Natural killer cell (primary cell): ENCODE results near the gene AP3B1. TPM values are rescaled to one million over a fixed set of nuclear protein-coding genes. Genes with fewer than 3 reads are reported as not detected.

ENCODE experiments used
- ATAC-seq, 3 donors: fragments of 150-1000 bp in 2 of 3; fragments of 200-7000 bp in 1 of 3; cut with Tn5 transposase; 1 replicate in 1 of 3; 2 replicates in 2 of 3; pipeline ENCODE4 v1.10.0; 2021; ENCODE audit warnings: mild to moderate bottlenecking in 2 of 3, moderate library complexity in 2 of 3
- DNase-seq, 2 donors: peaks; one replicate each; pipeline versions ENCODE4 v3.0.0 to v3.0.0-alpha.2; 2013 to 2021; ENCODE audit warnings: mixed read lengths in 1 of 2
- H3K27ac ChIP-seq: one replicate; pipeline ENCODE4 v1.5.1; 2013; ENCODE audit warnings: mild to moderate bottlenecking, low read length
- H3K27me3 ChIP-seq: one replicate; pipeline ENCODE4 v1.6.1; 2013; ENCODE audit warnings: low read length; ENCODE audit not compliant: control insufficient read depth, insufficient read depth
- H3K36me3 ChIP-seq: one replicate; pipeline ENCODE4 v1.6.1; 2013; ENCODE audit warnings: low read length; ENCODE audit not compliant: control insufficient read depth, insufficient read depth
- H3K4me1 ChIP-seq: one replicate; pipeline ENCODE4 v1.6.1; 2013; ENCODE audit warnings: low read length; ENCODE audit not compliant: control insufficient read depth, insufficient read depth
- H3K4me3 ChIP-seq: one replicate; pipeline ENCODE4 v1.5.1; 2013; ENCODE audit warnings: low read length
- H3K9me3 ChIP-seq: one replicate; pipeline ENCODE4 v1.6.1; 2013; ENCODE audit warnings: low read length; ENCODE audit not compliant: control insufficient read depth, insufficient read depth
- H3K27ac Mint-ChIP-seq, 2 donors: one replicate each; pipeline ENCODE4 v1.8.0; 2022; ENCODE audit warnings: mild to moderate bottlenecking in 2 of 2, mixed read lengths in 2 of 2, moderate library complexity in 1 of 2
- H3K27me3 Mint-ChIP-seq, 2 donors: one replicate each; pipeline ENCODE4 v1.8.0; 2022; ENCODE audit warnings: low read depth in 2 of 2, mixed read lengths in 2 of 2
- H3K36me3 Mint-ChIP-seq: one replicate; pipeline ENCODE4 v1.8.0; 2022; ENCODE audit warnings: mixed read lengths
- H3K4me1 Mint-ChIP-seq, 2 donors: one replicate each; pipeline ENCODE4 v1.8.0; 2022; ENCODE audit warnings: mixed read lengths in 2 of 2
- H3K4me3 Mint-ChIP-seq: one replicate; pipeline ENCODE4 v1.8.0; 2022; ENCODE audit warnings: mild to moderate bottlenecking, moderate library complexity, mixed read lengths
- H3K9me3 Mint-ChIP-seq, 2 donors: one replicate each; pipeline ENCODE4 v1.8.0; 2022; ENCODE audit warnings: mixed read lengths in 2 of 2
- WGBS: methylation state at CpG from one replicate; pipeline ENCODE4 v1.1.7; 2013; ENCODE audit warnings: missing lambda C conversion rate; ENCODE audit not compliant: insufficient coverage; 5-methylcytosine and 5-hydroxymethylcytosine counted together
- intact Hi-C: fragments of 100-400 bp; cut with micrococcal nuclease; formaldehyde crosslinking; loops from one replicate; pipeline ENCODE4 v1.14.2; 2022
- total RNA-seq, 4 donors: library from RNA; stranded (reverse); fragments of 120-200 nt in 1 of 4; gene quantifications; one replicate each; pipeline versions ENCODE4 v1.2.3 to v1.2.4, GENCODE V29; 2013 to 2022
- TF ChIP-seq, protein P1 (sequence below): fragments of 200-600 bp; IDR thresholded peaks from one replicate; pipeline ENCODE4 v1.8.0; 2022; ENCODE audit warnings: antibody characterized with exemption

Gene AP3B1
- total RNA-seq, 3 donors from 2014 or later (not counting 1 experiment from before 2014, with no cell fraction given) = 48.5 to 58.2 (median 56.2) TPM

DNA sequence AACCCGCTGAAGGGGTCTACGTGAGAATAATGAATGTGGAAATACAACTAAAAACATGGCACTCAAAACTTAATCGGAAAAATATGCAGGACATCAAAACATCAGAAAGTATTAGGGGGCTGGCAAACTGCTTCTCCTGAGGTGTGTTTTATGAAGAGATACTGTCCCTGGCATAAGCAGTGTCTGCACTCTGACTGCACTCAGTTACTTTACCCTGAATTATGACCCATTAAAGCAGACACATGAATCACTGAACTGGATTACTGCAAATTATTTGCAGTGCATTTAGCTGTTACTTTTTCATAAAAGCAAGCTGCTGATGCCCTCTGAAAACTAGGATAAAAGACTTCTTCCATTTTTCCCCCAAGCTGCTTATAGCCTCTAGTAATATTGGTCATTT is 164.9 kb downstream of the AP3B1 start:
- Mint-ChIP-seq H3K36me3 (no peaks in the 10 kb centered on the region), H3K27me3 (no peaks in the 10 kb centered on the region), H3K27ac (no peak overlapping the region), H3K4me1 (no peaks in the 10 kb centered on the region), H3K4me3 (no peak overlapping the region), H3K9me3 (no peaks in the 10 kb centered on the region)
- ATAC-seq (no peak), DNase-seq (no peak)
- intact Hi-C loops = no loop called here
- Histone ChIP-seq H3K27me3 (no peaks in the 10 kb centered on the region), H3K9me3 (no peaks in the 10 kb centered on the region), H3K4me1 (no peaks in the 10 kb centered on the region), H3K36me3 (peaks cover 12% of the 10 kb centered on the region), H3K27ac (no peak overlapping the region), H3K4me3 (no peak overlapping the region)
- TF ChIP-seq, protein P1, sequence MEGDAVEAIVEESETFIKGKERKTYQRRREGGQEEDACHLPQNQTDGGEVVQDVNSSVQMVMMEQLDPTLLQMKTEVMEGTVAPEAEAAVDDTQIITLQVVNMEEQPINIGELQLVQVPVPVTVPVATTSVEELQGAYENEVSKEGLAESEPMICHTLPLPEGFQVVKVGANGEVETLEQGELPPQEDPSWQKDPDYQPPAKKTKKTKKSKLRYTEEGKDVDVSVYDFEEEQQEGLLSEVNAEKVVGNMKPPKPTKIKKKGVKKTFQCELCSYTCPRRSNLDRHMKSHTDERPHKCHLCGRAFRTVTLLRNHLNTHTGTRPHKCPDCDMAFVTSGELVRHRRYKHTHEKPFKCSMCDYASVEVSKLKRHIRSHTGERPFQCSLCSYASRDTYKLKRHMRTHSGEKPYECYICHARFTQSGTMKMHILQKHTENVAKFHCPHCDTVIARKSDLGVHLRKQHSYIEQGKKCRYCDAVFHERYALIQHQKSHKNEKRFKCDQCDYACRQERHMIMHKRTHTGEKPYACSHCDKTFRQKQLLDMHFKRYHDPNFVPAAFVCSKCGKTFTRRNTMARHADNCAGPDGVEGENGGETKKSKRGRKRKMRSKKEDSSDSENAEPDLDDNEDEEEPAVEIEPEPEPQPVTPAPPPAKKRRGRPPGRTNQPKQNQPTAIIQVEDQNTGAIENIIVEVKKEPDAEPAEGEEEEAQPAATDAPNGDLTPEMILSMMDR = no peak
- 100% methylated on average over 2 of the region's 3 CpGs for WGBS

DNA sequence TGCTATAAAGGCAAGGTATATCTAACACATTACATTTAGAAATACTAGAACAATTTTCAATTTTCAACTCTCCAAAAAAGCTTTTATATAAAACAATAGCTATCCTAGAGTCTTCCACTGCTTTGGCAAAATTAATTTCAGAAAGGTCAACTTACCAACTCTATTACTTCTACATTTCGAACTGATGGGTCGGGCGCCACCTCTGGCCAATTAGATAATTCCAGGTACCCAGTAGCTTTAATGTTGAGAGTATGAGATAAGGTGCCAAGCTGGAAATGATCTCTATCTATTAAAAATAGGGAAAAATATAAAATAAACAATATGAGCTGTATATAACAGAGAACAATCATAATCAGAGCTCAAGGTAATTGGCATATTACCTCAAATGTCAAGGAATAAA is 166.6 kb downstream of the AP3B1 start:
- 100% methylated on average over 3 of the region's 3 CpGs for WGBS
- H3K27me3 ChIP-seq = no peaks in the 10 kb centered on the region
- H3K36me3 ChIP-seq = peaks cover 10% of the 10 kb centered on the region
- Mint-ChIP-seq H3K27me3 (no peaks in the 10 kb centered on the region), H3K9me3 (no peaks in the 10 kb centered on the region), H3K27ac (no peak overlapping the region), H3K36me3 (no peaks in the 10 kb centered on the region), H3K4me1 (no peaks in the 10 kb centered on the region), H3K4me3 (no peak overlapping the region)
- H3K4me3 ChIP-seq = no peak overlapping the region
- H3K4me1 ChIP-seq = no peaks in the 10 kb centered on the region
- DNase-seq (no peak), ATAC-seq (no peak)
- intact Hi-C loops = no loop called here
- H3K9me3 ChIP-seq = no peaks in the 10 kb centered on the region
- TF ChIP-seq, protein P1 = no peak
- H3K27ac ChIP-seq = no peak overlapping the region

DNA sequence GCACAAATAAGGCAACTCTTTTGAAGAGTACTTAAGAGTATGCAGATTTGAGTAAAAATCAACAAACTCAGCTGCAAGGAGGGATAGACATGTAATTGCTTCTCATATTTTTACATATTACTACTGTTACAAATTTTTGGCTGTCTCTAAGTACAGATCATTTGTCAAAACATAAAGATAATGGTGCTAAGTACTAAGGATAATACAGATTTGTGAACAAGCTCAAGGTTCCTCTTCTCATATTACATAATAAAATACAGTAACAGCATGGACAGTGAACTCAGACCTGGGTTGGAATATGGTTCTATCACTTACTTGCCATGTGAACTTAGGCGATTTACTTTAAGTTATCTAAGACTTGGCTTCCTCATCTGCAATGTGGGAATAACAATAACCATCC is 168.0 kb downstream of the AP3B1 start:
- intact Hi-C loops = no loop called here
- no peak for ATAC-seq
- H3K4me1 ChIP-seq = no peaks in the 10 kb centered on the region
- H3K36me3 Mint-ChIP-seq = no peaks in the 10 kb centered on the region
- no peak for DNase-seq
- H3K27ac ChIP-seq = no peak overlapping the region
- H3K27me3 ChIP-seq = no peaks in the 10 kb centered on the region
- TF ChIP-seq, protein P1 = no peak
- H3K4me3 Mint-ChIP-seq = no peak overlapping the region
- H3K9me3 ChIP-seq = no peaks in the 10 kb centered on the region
- no CpG with 5 or more reads among the region's 1 CpG for WGBS
- no peaks in the 10 kb centered on the region for H3K27me3 Mint-ChIP-seq
- peaks cover 10% of the 10 kb centered on the region for H3K36me3 ChIP-seq
- H3K27ac Mint-ChIP-seq = no peak overlapping the region
- no peaks in the 10 kb centered on the region for H3K4me1 Mint-ChIP-seq
- H3K9me3 Mint-ChIP-seq = no peaks in the 10 kb centered on the region
- H3K4me3 ChIP-seq = no peak overlapping the region

DNA sequence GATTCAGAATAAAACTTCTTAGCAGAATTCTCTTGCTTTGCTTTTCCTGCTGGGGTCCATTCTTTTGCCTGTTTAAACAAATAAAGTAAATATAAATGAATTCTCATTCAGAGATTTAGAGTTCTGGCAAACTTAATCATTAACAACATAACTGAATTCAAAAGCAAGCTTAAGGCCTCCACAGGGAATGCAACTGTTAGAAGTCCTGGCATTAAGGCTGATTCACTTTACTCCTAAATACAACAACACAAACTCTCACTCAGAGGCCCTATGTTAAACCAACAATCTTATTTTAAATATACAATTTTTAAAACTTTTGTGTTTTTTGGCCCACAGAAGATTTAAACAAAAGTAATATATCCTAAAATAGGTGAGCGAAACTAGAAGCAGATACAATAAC is 178.3 kb downstream of the AP3B1 start:
- Histone ChIP-seq H3K9me3 (no peaks in the 10 kb centered on the region), H3K4me1 (no peaks in the 10 kb centered on the region), H3K4me3 (no peak overlapping the region), H3K36me3 (peaks cover 28% of the 10 kb centered on the region), H3K27me3 (no peaks in the 10 kb centered on the region), H3K27ac (no peak overlapping the region)
- Mint-ChIP-seq H3K9me3 (no peaks in the 10 kb centered on the region), H3K36me3 (peaks cover 10% of the 10 kb centered on the region), H3K4me1 (peaks cover 0 to 6% of the 10 kb centered on the region in 2 donors), H3K4me3 (no peak overlapping the region), H3K27me3 (no peaks in the 10 kb centered on the region), H3K27ac (no peak overlapping the region)
- ATAC-seq = no peak
- no peak for DNase-seq
- TF ChIP-seq, protein P1 = no peak
- WGBS = no CpG with 5 or more reads among the region's 1 CpG
- intact Hi-C loops = no loop called here
